HG03460 (cell line): Measurements from ENCODE around the gene FAM120A.

ENCODE experiments used
- ATAC-seq: cut with Tn5 transposase; IDR thresholded peaks from one replicate; pipeline ENCODE4 v1.9.1; 2021; ENCODE audit not compliant: unreplicated experiment

FAM120A gene

DNA sequence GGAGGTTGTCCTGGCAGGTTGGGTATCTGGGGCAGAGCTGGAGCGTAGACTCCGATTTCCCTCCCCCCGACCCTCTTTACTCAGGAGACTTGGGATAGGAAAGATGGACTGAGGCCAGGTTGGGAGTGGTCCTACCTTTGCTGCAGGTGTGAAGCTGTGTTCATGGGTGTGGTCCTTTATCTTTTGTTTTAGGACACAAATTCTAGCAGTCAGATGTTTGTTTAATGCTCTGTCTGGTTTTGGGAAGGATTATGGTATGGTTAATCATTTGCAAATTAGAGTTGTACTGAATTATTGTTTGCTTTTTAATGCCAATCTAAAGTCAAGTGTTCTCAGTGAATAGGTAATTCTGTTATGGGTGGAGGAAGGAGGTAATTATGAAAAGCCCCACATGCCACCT is 16.0 kb downstream of the FAM120A start:
- no peak for ATAC-seq

- ATAC-seq, result no peak
These were observed 17.4 kb downstream of the FAM120A start for GRCh38 chr9:93468763-93469456.

GRCh38 chr9:93470391-93470790 is 18.9 kb downstream of the FAM120A start:
- no peak for ATAC-seq

DNA sequence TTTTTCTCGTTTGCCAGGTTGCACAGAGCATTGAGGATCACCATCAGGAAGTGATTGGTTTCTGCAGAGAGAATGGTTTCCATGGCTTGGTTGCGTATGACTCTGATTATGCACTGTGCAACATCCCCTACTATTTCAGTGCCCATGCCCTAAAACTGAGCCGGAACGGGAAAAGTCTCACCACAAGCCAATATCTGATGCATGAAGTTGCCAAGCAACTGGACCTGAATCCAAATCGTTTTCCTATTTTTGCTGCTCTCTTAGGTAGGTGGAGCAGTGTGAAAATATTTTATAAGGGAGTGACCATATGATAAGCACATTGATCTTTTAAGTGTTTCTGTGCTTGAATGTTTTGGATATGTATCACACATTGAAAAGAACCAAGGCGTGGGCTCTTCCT is 19.6 kb downstream of the FAM120A start:
- no peak for ATAC-seq

DNA sequence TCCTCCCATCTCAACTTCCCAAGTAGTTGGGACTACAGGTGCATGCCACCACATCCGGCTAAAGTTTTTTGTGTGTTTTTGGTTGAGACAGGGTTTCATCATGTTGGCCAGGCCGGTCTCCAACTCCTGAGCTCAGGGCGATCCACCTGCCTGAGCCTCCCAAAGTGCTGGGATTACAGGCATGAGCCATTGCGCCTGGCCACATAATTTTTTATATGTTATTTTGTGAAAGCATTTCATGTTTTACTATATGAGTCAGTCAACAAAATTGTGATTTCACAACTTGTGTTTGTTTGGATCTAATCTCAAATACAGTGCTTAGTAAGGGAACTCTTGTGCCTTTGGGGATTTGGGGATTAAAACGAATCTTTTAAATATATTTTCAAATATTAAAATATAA is 21.9 kb downstream of the FAM120A start:
- ATAC-seq, result no peak

DNA sequence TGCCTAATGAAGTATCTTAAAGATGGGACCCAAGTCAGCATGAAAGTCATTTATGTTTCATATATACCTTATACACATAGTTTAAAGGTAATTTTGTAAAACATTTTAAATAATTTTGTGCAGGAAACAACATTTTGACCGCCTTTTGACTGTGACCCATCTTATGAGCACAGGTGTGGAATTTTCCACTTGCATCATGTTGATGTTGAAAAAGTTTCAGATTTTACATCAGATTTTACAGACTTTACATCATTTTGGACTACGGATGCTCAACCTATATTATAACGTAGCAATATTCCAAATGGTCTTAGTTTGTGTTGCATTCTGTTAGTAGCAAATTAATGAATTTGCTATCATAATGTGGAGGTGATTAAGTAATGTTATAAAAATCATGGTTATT is 23.6 kb downstream of the FAM120A start:
- ATAC-seq, result no peak

DNA sequence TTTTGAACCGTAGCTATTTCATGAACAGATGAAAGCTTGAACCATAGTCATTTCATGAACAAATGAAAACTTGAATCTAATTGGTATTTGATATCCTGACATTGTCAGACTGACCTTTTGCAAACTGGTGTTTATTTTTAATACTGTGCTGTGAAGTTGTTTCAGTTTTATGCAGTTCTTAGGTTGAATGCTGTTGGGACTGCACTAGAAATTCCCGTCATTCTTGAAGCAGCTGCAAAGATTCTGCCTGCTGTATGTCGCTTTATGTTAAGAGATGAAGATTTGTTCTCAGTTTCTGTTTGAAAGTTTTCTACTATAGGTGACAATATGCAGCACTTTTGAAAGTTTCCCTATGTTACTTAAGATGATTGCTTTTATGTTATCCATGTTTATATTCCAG is 24.4 kb downstream of the FAM120A start:
- ATAC-seq, result no peak

- ATAC-seq, result no peak
These were observed 25.4 kb downstream of the FAM120A start for GRCh38 chr9:93476924-93477323.

GRCh38 chr9:93477397-93477796 is 25.9 kb downstream of the FAM120A start:
- ATAC-seq, result no peak

GRCh38 chr9:93479726-93480125 is 28.2 kb downstream of the FAM120A start:
- ATAC-seq, result no peak

- no peak for ATAC-seq
These were observed 28.8 kb downstream of the FAM120A start for GRCh38 chr9:93480262-93480661.

DNA sequence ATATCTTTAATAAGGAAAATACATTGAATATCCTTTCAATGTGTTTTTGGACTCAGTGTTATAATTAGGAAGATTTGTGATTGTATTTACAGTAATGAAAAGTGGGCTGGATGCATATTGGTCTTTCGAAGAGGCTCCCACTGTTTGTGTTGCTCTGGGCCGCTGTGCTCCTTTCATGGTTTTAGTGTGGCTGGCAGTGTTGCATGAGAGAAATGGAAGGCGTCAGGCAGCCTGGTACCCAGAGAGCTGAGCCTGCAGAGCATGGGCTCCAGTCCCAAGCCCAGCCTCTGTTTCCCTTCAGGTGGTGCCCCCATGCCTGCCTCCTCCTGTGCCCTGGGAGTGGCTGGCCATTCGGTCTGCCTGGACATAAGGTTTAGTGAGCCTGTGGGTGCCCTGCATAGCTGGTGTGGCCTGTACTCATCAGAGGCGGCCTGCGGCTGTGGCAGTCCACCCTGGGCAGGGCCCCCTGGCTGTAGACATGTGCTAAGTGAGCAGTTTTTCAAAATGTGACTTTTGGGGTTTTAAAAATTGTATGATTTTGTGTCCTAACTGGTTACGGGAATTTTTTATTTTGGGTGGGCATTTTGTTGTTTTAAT is 29.3 kb downstream of the FAM120A start:
- no peak for ATAC-seq

GRCh38 chr9:93483497-93483896 is 32.0 kb downstream of the FAM120A start:
- ATAC-seq, result no peak

GRCh38 chr9:93486268-93486667 is 34.8 kb downstream of the FAM120A start:
- no peak for ATAC-seq

- ATAC-seq, result no peak
These were observed 36.8 kb downstream of the FAM120A start for GRCh38 chr9:93488244-93488643.

- no peak for ATAC-seq
These were observed 40.2 kb downstream of the FAM120A start for GRCh38 chr9:93491593-93492232.

DNA sequence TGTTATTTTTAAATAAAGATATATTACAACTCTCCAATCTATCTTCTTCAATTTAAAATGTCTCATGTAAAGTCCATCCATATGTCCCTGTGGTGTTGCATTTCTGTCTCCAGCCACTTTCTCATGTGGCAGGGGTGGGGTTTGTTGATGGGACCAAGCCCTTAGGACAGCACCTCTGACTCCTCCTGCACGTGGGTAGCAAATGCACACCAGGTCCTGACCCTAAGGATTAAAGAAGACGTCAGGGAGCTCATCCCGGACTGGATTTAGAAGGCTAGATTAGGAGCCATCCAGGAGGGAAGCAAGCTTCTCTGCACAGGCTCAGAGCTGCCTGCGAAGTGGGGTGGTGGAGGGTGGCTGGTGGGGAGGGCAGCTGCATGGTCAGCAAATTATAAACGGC is 40.8 kb downstream of the FAM120A start:
- no peak for ATAC-seq

DNA sequence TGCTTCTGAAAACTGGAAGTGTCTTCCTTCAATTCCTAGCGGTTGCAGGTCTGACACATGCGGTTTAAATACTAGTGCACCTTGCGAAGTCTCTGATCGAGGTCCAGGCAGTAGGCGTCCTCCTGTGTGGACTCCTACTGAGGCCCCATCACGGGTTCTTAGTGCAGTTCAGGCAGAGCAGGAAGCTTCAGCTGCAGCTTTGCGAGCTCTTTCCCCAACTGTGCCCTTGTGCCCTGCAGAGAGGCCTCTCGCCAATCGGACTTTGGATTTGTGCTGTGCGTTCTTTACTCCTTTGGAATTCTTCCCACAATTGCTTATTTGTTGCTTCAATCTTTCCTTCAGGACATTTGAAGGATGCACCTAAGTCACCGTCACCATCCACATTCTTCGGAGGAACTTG is 42.5 kb downstream of the FAM120A start:
- no peak for ATAC-seq

DNA sequence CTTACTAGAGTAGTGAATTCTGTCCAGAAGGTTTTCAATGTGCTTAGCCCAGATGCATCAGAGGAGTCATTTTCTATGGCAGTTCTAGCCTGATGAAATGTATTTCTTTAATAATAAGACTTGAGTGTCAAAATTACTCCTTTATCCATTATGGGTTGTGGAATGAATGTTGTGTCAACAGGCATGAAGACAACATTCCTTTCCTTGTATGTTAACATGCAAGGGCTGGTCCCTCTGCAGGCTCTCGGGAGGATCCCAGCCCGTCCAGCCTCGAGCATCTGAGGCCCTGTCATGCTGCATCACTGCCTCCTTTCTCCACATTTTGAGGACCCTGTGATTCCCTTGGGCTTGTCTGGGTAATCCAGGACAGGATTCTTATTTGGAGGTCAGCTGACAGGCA is 44.8 kb downstream of the FAM120A start:
- no peak for ATAC-seq

GRCh38 chr9:93500571-93501298 is 49.2 kb downstream of the FAM120A start:
- ATAC-seq, result no peak

GRCh38 chr9:93501406-93501805 is 49.9 kb downstream of the FAM120A start:
- ATAC-seq, result no peak

DNA sequence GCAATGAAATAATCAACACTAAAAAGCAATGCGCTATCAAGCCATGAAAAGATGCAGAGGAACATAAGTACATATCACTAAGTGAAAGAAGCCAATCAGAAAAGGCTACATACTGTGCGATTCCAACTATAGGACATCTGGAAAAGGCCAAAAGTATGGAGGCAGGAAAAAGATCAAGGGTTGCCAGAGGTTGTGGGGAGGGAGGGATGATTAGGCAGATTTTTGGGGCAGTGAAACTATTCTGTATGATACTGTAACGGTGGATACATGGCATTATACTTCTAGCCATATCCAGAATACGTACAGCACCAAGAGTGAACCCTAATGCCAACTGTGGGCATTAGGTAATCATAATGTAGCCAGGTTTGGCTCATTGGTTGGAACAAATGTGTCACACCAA is 51.9 kb downstream of the FAM120A start:
- no peak for ATAC-seq
